ENCODE results near the gene RPL29.

GRCh38 chr3:52024765-52025452 lies 29.2 kb upstream of the RPL29 start:
- TF ChIP-seq SUZ12 (IDR thresholded peaks at IDR 0.05; ENCODE audit: extremely low read depth, insufficient read depth, insufficient read length): no peak
- TF ChIP-seq ZNF274 (IDR thresholded peaks at IDR 0.05; ENCODE audit: low read depth, low read length): no peak
- TF ChIP-seq YY1 (IDR thresholded peaks at IDR 0.05; ENCODE audit: insufficient read depth, insufficient read length): no peak

Measured in NT2/D1 (cell line).